Measurements from ENCODE around the gene TCF7L2. TPM values are rescaled to one million over a fixed set of nuclear protein-coding genes. Genes with fewer than 3 reads are reported as not detected.

The TCF7L2 gene
- total RNA-seq, 1 donor = 8.8 TPM

- no peak for TF ChIP-seq CTCF (IDR thresholded peaks at IDR 0.05; ENCODE audit: insufficient read depth, low read length)
- H3K4me3 ChIP-seq (ENCODE audit: low read depth, low read length) = no peak overlapping the region
- no peak for DNase-seq (ENCODE audit: low read depth)
Observed at GRCh38 chr10:113049881-113050280, 99.8 kb downstream of the TCF7L2 start.

- peak; percentile 42 for DNase-seq (ENCODE audit: low read depth)
- TF ChIP-seq CTCF (IDR thresholded peaks at IDR 0.05; ENCODE audit: insufficient read depth, low read length) = peak; percentile 22
- no peak overlapping the region for H3K4me3 ChIP-seq (ENCODE audit: low read depth, low read length)
Observed at GRCh38 chr10:113052076-113052830, 102.2 kb downstream of the TCF7L2 start.

- peak; percentile 51 for DNase-seq (ENCODE audit: low read depth)
- TF ChIP-seq CTCF (IDR thresholded peaks at IDR 0.05; ENCODE audit: insufficient read depth, low read length) = no peak
- H3K4me3 ChIP-seq (ENCODE audit: low read depth, low read length) = no peak overlapping the region
Observed at GRCh38 chr10:113053091-113053490, 103.0 kb downstream of the TCF7L2 start.

- DNase-seq (ENCODE audit: low read depth) = peak; percentile 25
- no peak for TF ChIP-seq CTCF (IDR thresholded peaks at IDR 0.05; ENCODE audit: insufficient read depth, low read length)
Observed at GRCh38 chr10:113053881-113054280, 103.8 kb downstream of the TCF7L2 start.

GRCh38 chr10:113055458-113055857, 105.4 kb downstream of the TCF7L2 start:
- no peak for TF ChIP-seq CTCF (IDR thresholded peaks at IDR 0.05; ENCODE audit: insufficient read depth, low read length)
- no peak overlapping the region for H3K4me3 ChIP-seq (ENCODE audit: low read depth, low read length)
- no peak for DNase-seq (ENCODE audit: low read depth)

More at GRCh38 chr10:113053881-113054280, 103.8 kb downstream of the TCF7L2 start:
- H3K4me3 ChIP-seq (ENCODE audit: low read depth, low read length) = no peak overlapping the region

GRCh38 chr10:113056030-113056429, 106.0 kb downstream of the TCF7L2 start:
- H3K4me3 ChIP-seq (ENCODE audit: low read depth, low read length) = no peak overlapping the region
- no peak for DNase-seq (ENCODE audit: low read depth)
- no peak for TF ChIP-seq CTCF (IDR thresholded peaks at IDR 0.05; ENCODE audit: insufficient read depth, low read length)

Measured in fibroblast of the aortic adventitia (primary cell).